GM08714 (cell line): ENCODE data around the gene PAPOLG.

Experiments
- H3K4me3 ChIP-seq: fragments of 200-500 bp; sonication (Bioruptor generic); 2 replicates; pipeline ENCODE4 v1.5.1; 2014; ENCODE audit warnings: mild to moderate bottlenecking, low read length, inconsistent platforms
- ZNF274 ChIP-seq: IDR thresholded peaks from 2 replicates; pipeline ENCODE4 v1.6.1; 2012; ENCODE audit warnings: mild to moderate bottlenecking, low read depth, low read length

Gene PAPOLG

DNA sequence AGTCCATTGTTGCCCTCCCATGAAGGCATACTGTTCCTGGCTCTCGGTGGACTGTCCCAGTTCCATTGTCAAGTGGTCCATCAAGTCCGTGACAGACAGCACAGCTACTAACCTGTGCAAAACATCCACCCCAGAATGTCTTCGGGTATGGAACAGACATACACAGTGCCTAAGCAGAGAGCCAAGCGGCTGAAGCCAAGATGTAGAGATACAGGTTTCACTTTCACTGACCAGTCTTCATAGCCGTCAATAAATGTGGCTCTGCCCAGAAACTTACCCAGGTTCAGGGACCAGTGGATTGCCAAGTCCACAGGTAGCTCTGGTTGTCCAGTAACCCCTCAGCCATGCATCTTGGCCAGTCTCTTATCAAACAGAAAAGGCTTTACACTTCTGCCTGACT, 10.7 kb upstream of the PAPOLG start:
- TF ChIP-seq ZNF274 = no peak
- H3K4me3 ChIP-seq = no peak overlapping the region

DNA sequence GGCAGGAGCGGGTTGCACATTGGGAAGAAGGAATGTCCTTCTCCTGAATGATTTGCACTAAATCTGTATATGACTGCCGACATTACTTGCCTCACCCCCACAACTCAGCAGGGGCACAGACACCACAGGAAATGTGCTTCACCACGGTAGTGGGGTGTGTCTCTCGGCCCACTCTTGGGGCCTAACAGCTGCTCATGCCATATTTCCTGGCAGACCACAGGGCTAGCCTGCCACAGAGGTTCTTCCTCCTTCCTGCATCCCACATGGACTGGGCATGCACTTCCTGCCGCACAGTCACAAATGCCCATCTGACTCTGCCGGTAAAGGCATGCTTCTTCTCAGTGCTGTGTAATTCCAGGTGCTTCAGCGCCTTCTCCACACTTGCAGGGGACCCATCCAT, 10.3 kb upstream of the PAPOLG start:
- H3K4me3 ChIP-seq = no peak overlapping the region
- no peak for TF ChIP-seq ZNF274

GRCh38 chr2:60746318-60746717, 9.8 kb upstream of the PAPOLG start:
- H3K4me3 ChIP-seq = no peak overlapping the region
- TF ChIP-seq ZNF274 = no peak

GRCh38 chr2:60759654-60760053, 3.6 kb downstream of the PAPOLG start:
- TF ChIP-seq ZNF274 = no peak
- no peak overlapping the region for H3K4me3 ChIP-seq

DNA sequence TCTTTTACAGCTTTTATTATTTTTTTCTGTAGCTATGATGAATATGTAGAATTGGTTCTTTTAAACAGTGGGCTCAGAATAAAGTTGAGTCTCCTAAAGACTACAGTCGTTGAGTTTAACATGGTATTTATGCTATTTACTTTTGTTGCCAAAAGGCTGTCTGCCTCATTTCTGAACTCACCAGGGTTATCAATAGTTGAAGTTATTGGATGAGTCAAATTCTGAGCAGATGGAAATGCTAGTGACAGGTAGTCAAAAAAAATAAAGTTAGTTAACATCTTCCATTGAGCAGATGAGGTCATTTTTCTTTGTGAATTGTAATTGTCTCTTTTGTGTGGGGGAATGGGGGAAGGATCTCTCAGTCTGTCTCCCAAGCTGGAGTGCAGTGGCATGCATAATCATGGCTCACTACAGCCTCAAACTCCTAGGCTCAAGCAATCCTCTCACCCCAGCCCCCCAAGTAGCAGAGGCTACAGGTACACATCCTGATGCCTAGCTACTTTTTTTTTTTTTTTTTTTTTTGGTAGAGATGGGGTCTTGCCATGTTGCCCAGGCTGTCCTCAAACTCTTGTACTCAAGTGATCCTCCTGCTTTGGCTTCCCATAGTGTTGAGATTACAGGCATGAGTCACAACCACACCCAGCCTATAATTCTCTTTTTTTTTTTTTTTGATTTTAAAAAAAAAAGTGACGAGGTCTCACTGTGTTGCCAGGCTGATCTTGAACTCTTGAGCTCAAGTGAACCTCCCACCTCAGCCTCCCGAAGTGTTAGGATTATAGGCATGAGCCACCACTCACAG, 8.9 kb downstream of the PAPOLG start:
- no peak overlapping the region for H3K4me3 ChIP-seq
- no peak for TF ChIP-seq ZNF274

- no peak for TF ChIP-seq ZNF274
- H3K4me3 ChIP-seq = no peak overlapping the region
These were observed 10.2 kb downstream of the PAPOLG start for GRCh38 chr2:60766283-60766682.

GRCh38 chr2:60771508-60771907, 15.4 kb downstream of the PAPOLG start:
- H3K4me3 ChIP-seq = no peak overlapping the region
- no peak for TF ChIP-seq ZNF274

- no peak for TF ChIP-seq ZNF274
- no peak overlapping the region for H3K4me3 ChIP-seq
These were observed 19.1 kb downstream of the PAPOLG start for GRCh38 chr2:60775048-60775639.

DNA sequence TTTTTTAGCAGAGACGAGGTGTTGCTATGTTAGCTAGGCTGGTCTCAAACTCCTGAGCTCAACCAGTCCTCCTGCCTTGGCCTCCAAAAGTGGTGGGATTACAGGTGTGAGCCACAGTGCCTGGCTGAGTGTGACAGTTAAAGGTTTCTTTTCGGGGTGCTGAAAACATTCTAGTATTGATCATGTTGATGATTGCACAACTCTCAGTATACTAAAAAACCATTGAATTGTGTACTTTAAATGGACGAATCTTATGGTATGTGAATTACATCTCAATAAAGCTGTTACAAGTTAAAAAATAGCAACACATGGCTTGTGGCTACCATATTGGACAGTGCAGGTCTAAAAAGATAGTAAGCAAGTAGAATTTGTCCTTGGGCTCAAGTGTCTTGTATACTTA, 22.3 kb downstream of the PAPOLG start:
- H3K4me3 ChIP-seq = no peak overlapping the region
- no peak for TF ChIP-seq ZNF274

GRCh38 chr2:60779426-60779825, 23.4 kb downstream of the PAPOLG start:
- TF ChIP-seq ZNF274 = no peak
- no peak overlapping the region for H3K4me3 ChIP-seq

- TF ChIP-seq ZNF274 = no peak
- H3K4me3 ChIP-seq = no peak overlapping the region
These were observed 24.7 kb downstream of the PAPOLG start for GRCh38 chr2:60780721-60781120.

- no peak overlapping the region for H3K4me3 ChIP-seq
- TF ChIP-seq ZNF274 = no peak
These were observed 37.1 kb downstream of the PAPOLG start for GRCh38 chr2:60793169-60793568.

- TF ChIP-seq ZNF274 = no peak
- H3K4me3 ChIP-seq = no peak overlapping the region
These were observed 38.3 kb downstream of the PAPOLG start for GRCh38 chr2:60794271-60794863.

DNA sequence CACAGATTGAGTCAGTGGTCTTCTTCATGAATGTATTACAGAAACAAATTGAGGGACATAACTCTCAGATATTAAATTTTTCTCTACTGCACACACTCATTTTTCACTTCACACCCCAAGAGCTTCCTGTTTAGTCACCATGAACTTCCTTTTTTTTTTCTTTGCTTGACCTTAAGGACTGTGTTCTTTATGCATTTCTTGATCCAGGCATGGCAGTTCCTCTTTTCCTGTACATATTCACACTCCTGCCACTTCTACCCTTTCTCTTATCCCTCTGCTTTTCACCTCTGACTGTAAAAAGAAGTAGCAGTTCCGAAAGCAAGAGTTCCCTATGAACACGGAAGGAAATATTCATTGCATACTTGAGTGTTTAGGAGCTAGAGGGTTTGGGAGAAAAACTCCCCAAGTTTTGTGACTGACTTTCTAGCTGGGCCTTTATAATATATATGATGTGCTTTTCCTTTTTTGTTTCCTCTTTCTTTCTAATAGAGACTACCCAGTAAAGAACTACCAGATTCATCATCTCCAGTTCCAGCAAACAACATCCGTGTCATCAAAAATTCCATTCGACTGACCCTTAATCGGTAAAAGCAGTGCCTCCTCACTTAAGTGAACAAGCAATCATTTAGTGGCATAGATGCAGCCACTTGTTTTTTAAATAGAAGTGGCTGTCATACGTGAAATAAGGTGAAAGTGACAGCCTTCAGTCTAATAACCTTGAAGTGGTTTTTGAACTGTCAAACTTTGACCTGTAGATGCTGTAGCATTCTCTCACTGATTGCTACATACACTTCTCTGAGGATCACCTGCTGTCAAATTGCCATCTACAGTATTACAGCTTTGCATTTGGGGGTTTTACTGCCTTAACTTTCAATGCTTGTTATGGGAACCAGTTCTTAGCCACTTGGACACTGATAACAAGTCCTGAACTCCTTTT, 40.8 kb downstream of the PAPOLG start:
- TF ChIP-seq ZNF274 = no peak
- no peak overlapping the region for H3K4me3 ChIP-seq

GRCh38 chr2:60804473-60804872, 48.4 kb downstream of the PAPOLG start:
- no peak for TF ChIP-seq ZNF274
- no peak overlapping the region for H3K4me3 ChIP-seq
